Measurements from ENCODE around the gene RABGAP1L. TPM values are rescaled to one million over a fixed set of nuclear protein-coding genes. Genes with fewer than 3 reads are reported as not detected.

Gene RABGAP1L
- total and polyA plus RNA-seq, 2 of the 8 experiments (the other 6 are each of a cell fraction or from before 2014, with no cell fraction given): 33.3 to 156 TPM

- H3K23ac ChIP-seq (ENCODE audit: insufficient read length): no peak overlapping the region
- H2AK5ac ChIP-seq (ENCODE audit: low read depth, low read length): no peak overlapping the region
- no peak overlapping the region for H3K18ac ChIP-seq (ENCODE audit: extremely low read depth, low read length)
- no peak overlapping the region for H2BK12ac ChIP-seq (ENCODE audit: low read depth, low read length)
- no peak overlapping the region for H2BK20ac ChIP-seq (ENCODE audit: low read length)
- no peak overlapping the region for H3K4me2 ChIP-seq (ENCODE audit: insufficient read depth in 1 of 2, low read depth in 2 of 2, low read length in 2 of 2)
- no peak overlapping the region for H2AFZ ChIP-seq (ENCODE audit: low read length)
- no peaks in the 10 kb centered on the region for H3K79me2 ChIP-seq (ENCODE audit: control insufficient read depth in 1 of 2, insufficient read depth in 2 of 2, low read length in 2 of 2)
- no peaks in the 10 kb centered on the region for H3K36me3 ChIP-seq (ENCODE audit: control insufficient read depth in 2 of 4, insufficient read depth in 4 of 4, low read length in 3 of 4)
- no peaks in the 10 kb centered on the region for H3K9me3 ChIP-seq (ENCODE audit: insufficient read depth in 2 of 2, low read depth in 1 of 2, low read length in 1 of 2)
- H3K27ac ChIP-seq (ENCODE audit: low read depth, low read length): no peak overlapping the region
- H2BK5ac ChIP-seq (ENCODE audit: low read depth, low read length): no peak overlapping the region
- no peak overlapping the region for H3K9ac ChIP-seq (replicated peaks in 1 of 4; ENCODE audit: extremely low read depth in 1 of 4, low read depth in 3 of 4, low read length in 3 of 4)
- no peaks in the 10 kb centered on the region for H3K27me3 ChIP-seq (replicated peaks in 1 of 4; ENCODE audit: control insufficient read depth in 3 of 4, extremely low read depth in 1 of 4, insufficient read depth in 3 of 4, low read length in 3 of 4)
- H4K8ac ChIP-seq (ENCODE audit: extremely low read depth, insufficient read depth, low read length): no peak overlapping the region
- ChIA-PET POLR2A (ENCODE audit: partially characterized antibody) (no interaction called here), CTCF (ENCODE audit: partially characterized antibody) (no interaction called here)
- FAIRE-seq (no peak), DNase-seq (ENCODE audit: low read depth in 1 of 2, low spot score in 2 of 2) (no peak)
- H4K91ac ChIP-seq (replicated peaks; ENCODE audit: insufficient read length, low read length): no peak overlapping the region
- no peaks in the 10 kb centered on the region for H4K20me1 ChIP-seq (replicated peaks in 1 of 2; ENCODE audit: control insufficient read depth in 1 of 2, insufficient read depth in 2 of 2, low read length in 2 of 2)
- WGBS, 2 experiments (ENCODE audit: extremely low coverage in 1 of 2, insufficient coverage in 1 of 2, insufficient read length in 1 of 2, insufficient replicate concordance in 2 of 2, low coverage in 1 of 2, low lambda C conversion rate in 2 of 2, missing lambda C conversion rate in 1 of 2): 92% methylated on average over 1 of the region's 1 CpG; no CpG with 5 or more reads in 1 of the 2 experiments
- no peak overlapping the region for H3K14ac ChIP-seq (ENCODE audit: insufficient read length)
- H3K79me1 ChIP-seq (ENCODE audit: low read depth, low read length): no peaks in the 10 kb centered on the region
- no peak overlapping the region for H4K5ac ChIP-seq (ENCODE audit: insufficient read length, low read depth, low read length)
- H2BK120ac ChIP-seq (replicated peaks; ENCODE audit: low read depth, low read length): no peak overlapping the region
- no peak overlapping the region for H3K56ac ChIP-seq (replicated peaks; ENCODE audit: insufficient read length, low read depth, low read length)
- no peak overlapping the region for H2BK15ac ChIP-seq (ENCODE audit: low read length)
- H3K23me2 ChIP-seq (ENCODE audit: low read depth, low read length): no peaks in the 10 kb centered on the region
- H3K4me1 ChIP-seq (replicated peaks in 1 of 4; ENCODE audit: control insufficient read depth in 3 of 4, insufficient read depth in 4 of 4, low read length in 3 of 4): no peaks in the 10 kb centered on the region
- H3K4me3 ChIP-seq (ENCODE audit: extremely low read depth in 1 of 4, insufficient read depth in 2 of 4, low read depth in 3 of 4, low read length in 4 of 4): no peak overlapping the region
- no peak overlapping the region for H3K4ac ChIP-seq (replicated peaks; ENCODE audit: insufficient read length, low read depth, low read length)
- TF ChIP-seq SIX5 (IDR thresholded peaks at IDR 0.05; ENCODE audit: low read depth, low read length) (no peak), HDAC2 (IDR thresholded peaks at IDR 0.05; ENCODE audit: borderline replicate concordance in 1 of 2, low read depth in 2 of 2, low read length in 2 of 2) (no peak)
Measured at GRCh38 chr1:174405219-174405618, 245.9 kb downstream of the RABGAP1L start.

All from H1 (cell line).